Measurements from ENCODE around the gene ERICH6B.

ERICH6B gene

GRCh38 chr13:45542391-45542790 lies 73.1 kb downstream of the ERICH6B start:
- no peak for DNase-seq (ENCODE audit: low spot score)

GRCh38 chr13:45541806-45542205 lies 73.7 kb downstream of the ERICH6B start:
- DNase-seq (ENCODE audit: low spot score), result no peak

GRCh38 chr13:45540864-45541263 lies 74.7 kb downstream of the ERICH6B start:
- no peak for DNase-seq (ENCODE audit: low spot score)

GRCh38 chr13:45540195-45540594 lies 75.3 kb downstream of the ERICH6B start:
- DNase-seq (ENCODE audit: low spot score), result no peak

- no peak for DNase-seq (ENCODE audit: low spot score)
Observed at GRCh38 chr13:45538382-45538781, 77.2 kb downstream of the ERICH6B start.

- no peak for DNase-seq (ENCODE audit: low spot score)
Observed at GRCh38 chr13:45537516-45537915, 78.0 kb downstream of the ERICH6B start.

GRCh38 chr13:45536224-45536623 lies 79.3 kb downstream of the ERICH6B start:
- no peak for DNase-seq (ENCODE audit: low spot score)

GRCh38 chr13:45534604-45535003 lies 80.9 kb downstream of the ERICH6B start:
- no peak for DNase-seq (ENCODE audit: low spot score)

GRCh38 chr13:45529758-45530157 lies 85.8 kb downstream of the ERICH6B start:
- DNase-seq (ENCODE audit: low spot score), result no peak

GRCh38 chr13:45527699-45528462 lies 87.7 kb downstream of the ERICH6B start:
- DNase-seq (ENCODE audit: low spot score), result no peak

GRCh38 chr13:45522571-45522970 lies 93.0 kb downstream of the ERICH6B start:
- DNase-seq (ENCODE audit: low spot score), result no peak

GRCh38 chr13:45521297-45521696 lies 94.2 kb downstream of the ERICH6B start:
- no peak for DNase-seq (ENCODE audit: low spot score)

- no peak for DNase-seq (ENCODE audit: low spot score)
Observed at GRCh38 chr13:45519493-45519892, 96.0 kb downstream of the ERICH6B start.

- DNase-seq (ENCODE audit: low spot score), result no peak
Observed at GRCh38 chr13:45518525-45519245, 96.9 kb downstream of the ERICH6B start.

GRCh38 chr13:45516757-45517156 lies 98.8 kb downstream of the ERICH6B start:
- no peak for DNase-seq (ENCODE audit: low spot score)

GRCh38 chr13:45512098-45512496 lies 103.4 kb downstream of the ERICH6B start:
- no peak for DNase-seq (ENCODE audit: low spot score)

GRCh38 chr13:45511310-45512097 lies 104.0 kb downstream of the ERICH6B start:
- DNase-seq (ENCODE audit: low spot score), result peak; percentile 74

GRCh38 chr13:45510672-45511071 lies 104.9 kb downstream of the ERICH6B start:
- DNase-seq (ENCODE audit: low spot score), result no peak

GRCh38 chr13:45508776-45509175 lies 106.8 kb downstream of the ERICH6B start:
- no peak for DNase-seq (ENCODE audit: low spot score)

- DNase-seq (ENCODE audit: low spot score), result no peak
Observed at GRCh38 chr13:45506811-45507210, 108.7 kb downstream of the ERICH6B start.

GRCh38 chr13:45503658-45504057 lies 111.9 kb downstream of the ERICH6B start:
- no peak for DNase-seq (ENCODE audit: low spot score)

- no peak for DNase-seq (ENCODE audit: low spot score)
Observed at GRCh38 chr13:45501175-45501526, 114.4 kb downstream of the ERICH6B start.
